Left ventricle myocardium superior (tissue), 1 donor: ENCODE results near the gene UPF1. TPM values are rescaled to one million over a fixed set of nuclear protein-coding genes. Genes with fewer than 3 reads are reported as not detected.
"Not testable (repeated sequence)": the region's sequence is repeated elsewhere in the genome, so short reads cannot be mapped to it uniquely, and the experiment has no call there.

Source experiments
- ATAC-seq: fragments of 200-7000 bp; cut with Tn5 transposase; one replicate; pipeline ENCODE4 v1.9.1; 2020; ENCODE audit warnings: mild to moderate bottlenecking, moderate library complexity
- DNase-seq: peaks from one replicate; pipeline ENCODE4 v3.0.0-alpha.2; 2020
- intact Hi-C: fragments of 100-400 bp; cut with micrococcal nuclease; formaldehyde crosslinking; loops from one replicate; pipeline ENCODE4 v1.11.0; 2022
- total RNA-seq: library from RNA; stranded (reverse); fragmentation: NEBNext Ultra II Directional; extraction: Animal tissue kit (Norgen Biotek cat#: 25700); gene quantifications from one replicate; pipeline ENCODE4 v1.2.1, GENCODE V29; 2021
- donor health status: DM: no; HTN: yes; CAD: no; lungs with severe emphysema.

The UPF1 gene
- total RNA-seq, 1 donor from 2014 or later = 37.3 TPM

DNA sequence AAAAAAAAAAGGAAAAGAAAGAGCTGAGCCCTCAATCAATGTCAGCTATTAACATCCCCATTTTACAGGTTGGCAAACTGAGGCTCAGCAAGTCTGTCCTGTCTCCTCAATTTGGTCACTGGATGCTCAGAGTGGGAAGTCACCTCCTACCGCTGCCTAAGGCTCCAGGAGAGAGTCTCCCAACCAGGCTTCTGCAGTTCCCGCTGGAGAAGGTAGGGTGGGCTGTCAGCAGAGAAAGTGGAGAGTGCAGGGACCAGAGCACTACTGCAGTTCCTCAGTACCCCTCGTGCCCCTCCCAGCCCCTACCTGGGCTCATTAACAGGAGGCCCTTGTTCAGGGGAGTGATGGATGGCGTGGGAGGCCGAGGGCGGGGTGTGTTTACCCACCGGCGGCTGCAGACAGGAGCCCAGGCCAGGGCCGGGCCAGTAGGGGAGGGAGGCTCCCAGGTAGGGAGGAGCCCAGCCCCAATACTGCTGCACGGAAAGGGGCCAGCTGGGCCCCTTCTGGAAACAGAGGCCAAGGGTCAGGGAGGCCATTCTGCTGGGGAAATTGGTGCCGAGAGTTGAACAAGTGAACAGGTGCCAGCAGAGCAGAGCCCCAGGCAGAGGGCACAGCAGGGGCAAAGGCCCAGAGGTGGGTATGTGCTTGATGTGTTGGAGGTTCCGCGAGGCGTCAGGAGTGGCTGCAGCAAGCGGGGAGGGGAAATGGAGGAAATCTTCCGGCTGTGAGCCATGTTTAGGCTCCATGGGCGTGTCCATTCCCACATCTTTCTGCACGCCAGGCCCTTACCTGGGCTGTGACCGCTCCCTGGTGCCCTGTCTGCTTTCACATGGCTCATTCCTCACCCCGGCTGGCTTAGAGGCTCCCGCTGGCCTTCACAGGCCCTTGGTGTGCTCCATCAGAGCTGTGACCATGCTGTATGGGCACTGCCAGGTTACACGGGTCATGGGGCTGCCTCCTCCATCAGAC is 33.1 kb upstream of the UPF1 start:
- DNase-seq = no peak
- no peak for ATAC-seq
- intact Hi-C loops = no loop called here

DNA sequence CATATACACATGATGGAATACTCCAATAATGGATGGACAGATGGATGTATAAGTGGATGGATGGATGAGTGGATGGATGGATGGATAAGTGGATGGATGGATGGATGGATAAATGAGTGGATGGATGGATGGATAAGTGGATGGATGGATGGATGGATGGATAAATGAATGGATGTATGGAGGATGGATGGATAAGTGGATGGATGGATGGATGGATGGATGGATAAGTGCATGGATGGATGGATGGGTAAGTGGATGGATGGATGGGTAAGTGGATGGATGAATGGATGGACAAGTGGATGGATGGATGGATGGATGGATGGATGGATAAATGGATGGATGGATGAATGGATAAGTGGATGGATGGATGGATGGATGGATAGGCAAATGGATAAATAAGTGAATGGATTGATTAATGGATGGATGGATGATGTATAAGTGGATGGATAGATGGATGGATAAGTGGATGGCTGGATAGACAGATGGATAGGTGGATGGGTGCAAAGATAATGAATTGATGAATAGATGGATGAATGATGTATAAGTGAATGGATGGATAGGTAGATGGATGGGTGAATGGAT is 32.3 kb upstream of the UPF1 start:
- no peak for DNase-seq
- intact Hi-C loops = no loop called here
- ATAC-seq = no peak

DNA sequence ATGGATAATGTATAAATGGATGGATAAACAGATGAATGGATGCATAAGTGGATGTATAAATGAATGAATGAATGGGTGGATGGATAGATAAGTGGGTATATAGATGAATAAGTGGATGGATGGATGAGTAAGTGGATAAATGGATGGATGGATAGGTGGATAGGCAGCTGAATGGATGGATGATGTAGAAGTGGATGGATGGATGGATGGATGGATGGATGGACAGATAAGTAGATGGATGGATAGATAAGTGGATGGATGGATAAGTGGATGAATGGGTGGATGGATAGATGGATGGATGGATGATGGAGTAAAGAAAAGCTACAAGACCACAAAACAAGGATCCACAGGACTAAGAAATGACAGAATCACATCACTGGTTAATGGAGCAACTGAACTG is 31.7 kb upstream of the UPF1 start:
- intact Hi-C loops = no loop called here
- ATAC-seq (no peak), DNase-seq (no peak)

DNA sequence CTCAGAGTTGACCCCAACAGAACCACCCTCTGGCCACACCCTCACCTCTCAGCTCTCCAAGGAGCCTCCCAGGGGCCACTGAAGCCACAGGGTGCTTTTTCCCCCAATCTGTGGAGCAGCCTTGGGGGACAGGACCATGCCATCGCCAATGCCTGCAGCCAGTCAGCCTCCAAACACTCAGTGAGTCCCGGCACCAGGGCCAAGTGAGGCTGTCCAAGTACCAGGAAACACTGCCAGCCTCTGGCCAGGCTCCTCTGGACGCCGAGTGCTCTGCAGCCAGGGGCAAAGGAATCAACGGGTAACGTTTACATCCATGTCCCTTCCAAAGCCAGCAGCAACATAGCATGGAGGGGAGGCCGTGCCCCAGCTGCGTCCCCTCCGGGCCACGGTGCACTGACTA is 31.1 kb upstream of the UPF1 start:
- DNase-seq (no peak), ATAC-seq (no peak)
- intact Hi-C loops = no loop called here

DNA sequence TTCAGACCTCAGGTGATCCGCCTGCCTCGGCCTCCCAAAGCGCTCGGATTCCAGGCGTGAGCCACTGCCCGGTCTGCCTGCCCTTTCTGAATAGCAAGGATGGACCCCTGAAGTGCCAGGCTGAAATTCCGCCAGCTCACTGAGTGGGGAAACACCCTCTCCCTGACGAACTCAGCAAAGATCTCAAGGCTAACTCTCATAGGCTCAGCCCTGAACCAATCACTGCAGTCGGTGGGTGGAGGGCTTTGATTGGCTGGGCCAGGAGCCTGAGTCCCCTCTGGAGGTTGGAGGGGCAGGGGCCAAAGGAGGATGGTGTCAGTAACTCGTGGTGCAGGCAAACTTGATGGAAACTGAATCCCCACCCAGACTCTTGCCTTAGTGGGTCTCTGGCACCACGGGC is 29.4 kb upstream of the UPF1 start:
- no peak for ATAC-seq
- DNase-seq = no peak
- intact Hi-C loops = no loop called here

DNA sequence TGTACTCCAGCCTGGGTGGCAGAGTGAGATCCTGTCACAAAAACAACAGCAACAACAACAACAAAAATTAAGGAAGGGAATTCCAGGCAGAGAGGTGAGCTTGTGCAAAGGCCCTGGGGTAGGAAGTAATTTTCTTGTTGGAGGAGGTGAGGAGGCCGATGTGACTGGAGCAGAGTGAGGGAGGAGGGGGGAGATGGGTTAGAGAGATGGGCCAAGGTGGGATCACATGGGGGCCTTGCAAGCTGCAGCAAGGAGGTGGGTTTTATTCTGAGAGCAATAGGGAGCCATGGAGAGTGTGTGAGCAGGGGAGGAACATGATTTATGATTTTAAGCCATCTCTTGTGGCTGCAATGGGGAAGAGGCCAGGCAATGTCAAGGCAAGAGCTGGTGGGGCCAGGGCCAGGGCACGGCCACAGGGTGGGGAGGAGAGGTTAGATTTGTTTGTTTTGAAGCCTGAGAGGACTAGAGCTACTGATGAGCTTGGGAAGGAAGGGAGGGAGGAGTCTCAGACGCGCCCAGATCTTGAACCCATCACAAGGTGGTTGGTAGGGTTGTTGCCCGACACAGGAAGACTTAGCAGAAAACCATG is 28.1 kb upstream of the UPF1 start:
- intact Hi-C loops = no loop called here
- DNase-seq (no peak), ATAC-seq (no peak)

DNA sequence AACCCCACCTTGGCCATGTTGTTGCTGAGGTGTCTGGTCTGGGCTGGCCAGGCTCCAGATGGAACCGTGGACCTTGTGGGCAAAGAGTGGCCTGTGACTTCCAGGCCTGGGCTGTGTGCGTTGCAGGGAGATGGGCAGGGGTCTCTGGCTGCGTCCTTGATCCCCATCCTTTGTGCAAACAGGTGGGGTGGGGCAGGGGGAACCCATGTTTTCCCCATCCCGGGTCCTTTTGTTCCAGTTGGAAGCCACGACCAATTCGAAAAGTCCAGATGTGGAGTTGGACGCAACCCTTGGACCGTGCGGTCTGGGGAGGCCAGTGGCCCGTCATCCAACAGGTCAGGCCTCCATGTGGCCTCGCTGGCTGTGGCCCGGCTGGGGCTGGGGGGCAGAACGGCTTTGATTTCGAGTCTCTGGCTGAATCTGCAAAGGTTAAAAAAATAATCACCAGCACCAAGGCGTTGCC is 27.6 kb upstream of the UPF1 start:
- intact Hi-C loops = no loop called here
- ATAC-seq (no peak), DNase-seq (no peak)

DNA sequence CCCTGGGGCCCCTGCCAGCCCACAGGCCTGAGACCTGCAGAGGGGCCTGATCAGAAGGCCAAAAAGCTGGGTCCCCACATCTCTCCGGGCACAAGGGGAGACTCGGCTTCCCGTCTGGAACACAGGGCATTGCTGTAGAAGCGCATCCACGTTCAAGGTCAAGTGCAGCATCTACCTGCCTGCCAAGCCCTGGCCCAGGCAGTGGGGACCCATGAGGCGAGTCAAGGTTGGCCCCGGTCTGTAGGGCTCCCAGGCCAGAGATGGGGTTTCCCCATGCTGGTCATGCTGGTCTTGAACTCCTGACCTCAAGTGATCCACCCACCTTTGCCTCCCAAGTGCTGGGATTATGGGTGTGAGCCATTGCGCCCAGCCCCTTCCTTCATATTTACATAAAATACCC is 27.1 kb upstream of the UPF1 start:
- ATAC-seq (no peak), DNase-seq (no peak)
- intact Hi-C loops = no loop called here

DNA sequence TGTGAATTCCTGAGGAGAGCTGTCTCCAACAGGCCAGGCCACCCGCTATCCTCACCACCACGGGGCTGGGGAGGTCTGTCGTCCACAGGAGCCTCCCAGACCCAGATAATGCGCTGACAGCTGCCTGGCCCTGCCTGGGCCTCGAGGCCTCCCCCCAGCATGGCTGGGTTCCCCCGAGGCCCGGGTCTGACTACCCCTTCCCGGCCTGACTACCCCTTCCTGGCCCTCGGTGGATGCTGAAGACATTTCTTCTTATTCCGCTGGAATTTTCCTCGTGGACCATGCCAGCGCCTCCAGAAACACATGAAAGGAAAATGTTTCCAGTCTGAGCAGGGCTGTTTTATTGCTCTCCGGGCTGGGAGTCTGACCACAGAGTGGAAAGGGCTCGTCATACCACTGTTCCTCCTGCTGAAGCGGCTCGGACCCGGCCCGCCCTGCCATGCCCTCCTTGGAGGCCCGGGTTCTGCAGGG is 23.9 kb upstream of the UPF1 start:
- DNase-seq = peak; percentile 63
- intact Hi-C loops = no loop called here
- ATAC-seq = peak; percentile 61

DNA sequence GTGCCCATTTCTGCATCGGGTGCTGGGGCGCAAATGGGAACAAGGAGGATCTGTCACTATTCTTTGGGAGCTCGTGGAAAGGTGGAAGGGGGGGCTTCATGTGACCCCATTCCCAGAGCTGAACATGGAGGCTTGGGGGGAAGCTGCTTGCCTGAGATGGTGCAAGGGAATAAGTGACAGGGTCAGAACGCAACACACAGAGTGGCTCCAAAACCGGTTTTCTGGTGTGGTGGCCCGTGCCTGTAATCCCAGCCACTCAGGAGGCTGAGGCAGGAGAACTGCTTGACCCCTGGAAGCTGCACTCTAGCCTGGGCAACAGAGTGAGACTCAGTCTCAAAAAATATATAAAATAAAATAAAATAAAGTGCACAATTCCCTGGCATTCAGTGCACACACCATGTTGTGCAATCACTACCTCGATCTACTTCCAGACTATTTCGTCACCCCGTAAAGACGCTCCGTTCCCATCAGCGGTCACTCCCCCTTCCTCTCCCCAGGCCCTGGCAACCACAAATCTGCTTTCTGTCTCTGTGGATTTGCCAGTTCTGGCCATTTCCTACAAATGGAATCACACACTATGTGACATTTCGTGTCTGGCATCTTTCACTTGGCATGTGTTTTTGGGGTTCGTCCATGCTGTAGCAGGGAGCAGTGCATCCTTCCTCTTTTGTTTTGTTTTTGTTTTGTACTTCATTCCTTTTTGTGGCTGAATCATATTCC is 22.4 kb upstream of the UPF1 start:
- peak; percentile 62 for DNase-seq
- intact Hi-C loops = no loop called here
- ATAC-seq = peak; percentile 87

DNA sequence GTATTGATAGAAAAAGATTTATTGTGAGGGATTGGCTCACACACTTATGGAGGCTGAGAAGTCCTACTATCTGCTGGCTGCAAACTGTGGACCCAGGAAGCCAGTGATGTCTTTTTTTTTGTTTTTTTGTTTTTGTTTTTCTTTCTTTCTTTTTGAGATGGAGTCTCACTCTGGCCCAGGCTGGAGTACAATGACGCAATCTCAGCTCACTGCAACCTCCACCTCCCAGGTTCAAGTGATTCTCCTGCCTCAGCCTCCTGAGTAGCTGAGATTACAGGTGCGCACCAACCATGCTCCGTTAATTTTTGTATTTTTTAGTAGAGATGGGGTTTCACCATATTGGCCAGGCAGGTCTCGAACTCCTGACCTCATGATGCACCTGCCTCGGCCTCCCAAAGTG is 20.1 kb upstream of the UPF1 start:
- intact Hi-C loops, ATAC-seq, DNase-seq: not testable (repeated sequence)

DNA sequence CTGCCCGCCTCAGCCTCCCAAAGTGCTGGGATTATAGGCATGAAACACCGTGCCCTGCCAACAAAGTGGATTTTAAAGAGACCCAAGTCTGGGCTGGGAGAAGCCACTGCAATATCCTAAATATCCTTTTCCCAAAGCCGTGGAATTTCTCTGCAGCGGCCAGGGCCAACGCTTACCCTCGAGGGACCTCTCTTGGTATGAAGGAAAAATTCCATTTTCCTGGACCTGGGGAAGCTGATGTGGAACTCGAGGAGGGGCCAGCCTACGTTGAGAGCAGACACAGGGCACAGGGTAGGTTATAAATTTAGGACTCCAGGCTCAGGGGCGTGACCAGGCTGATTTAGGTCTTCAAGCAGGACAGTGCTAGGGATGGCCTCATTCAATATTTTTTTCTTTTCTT is 17.7 kb upstream of the UPF1 start:
- intact Hi-C loops = no loop called here
- peak; percentile 44 for DNase-seq
- ATAC-seq = peak; percentile 44

DNA sequence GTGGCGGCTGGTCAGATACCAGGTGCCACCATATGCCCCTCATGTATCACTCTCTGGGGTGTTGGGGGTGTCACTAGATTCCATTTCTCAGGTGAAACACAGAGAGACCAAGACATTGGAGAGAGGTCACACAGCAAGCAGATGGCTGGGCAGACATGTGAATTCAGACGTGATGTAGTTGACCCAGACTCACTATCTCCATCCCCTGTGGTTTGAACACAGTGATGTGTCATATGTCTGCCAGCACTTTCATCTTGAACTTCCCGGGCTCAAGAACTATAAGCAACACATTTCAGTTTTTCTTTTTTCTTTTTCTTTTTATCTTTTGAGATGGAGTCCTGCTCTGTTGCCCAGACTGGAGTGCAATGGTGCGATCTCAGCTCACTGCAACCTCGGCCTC is 16.1 kb upstream of the UPF1 start:
- no peak for DNase-seq

DNA sequence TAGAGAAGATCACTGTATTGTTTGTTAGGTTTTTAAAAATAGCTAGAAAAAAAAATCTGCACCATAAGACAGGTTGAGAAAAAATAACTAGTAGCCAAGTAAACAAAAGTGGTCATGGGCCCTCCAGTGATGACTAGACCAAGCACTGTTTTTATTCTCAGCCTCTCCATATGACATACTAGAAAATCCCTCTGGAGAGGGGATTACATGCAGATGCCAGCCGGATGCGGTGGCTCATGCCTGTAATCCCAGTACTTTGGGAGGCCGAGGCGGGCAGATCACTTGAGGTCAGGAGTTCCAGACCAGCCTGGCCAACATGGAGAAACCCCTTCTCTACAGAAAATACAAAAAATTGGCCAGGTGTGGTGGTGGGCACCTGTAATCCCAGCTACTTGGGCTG is 15.1 kb upstream of the UPF1 start:
- ATAC-seq, DNase-seq, intact Hi-C loops: not testable (repeated sequence)

More for the DNA sequence above, 16.1 kb upstream of the UPF1 start:
- intact Hi-C loops = no loop called here
- ATAC-seq = no peak

DNA sequence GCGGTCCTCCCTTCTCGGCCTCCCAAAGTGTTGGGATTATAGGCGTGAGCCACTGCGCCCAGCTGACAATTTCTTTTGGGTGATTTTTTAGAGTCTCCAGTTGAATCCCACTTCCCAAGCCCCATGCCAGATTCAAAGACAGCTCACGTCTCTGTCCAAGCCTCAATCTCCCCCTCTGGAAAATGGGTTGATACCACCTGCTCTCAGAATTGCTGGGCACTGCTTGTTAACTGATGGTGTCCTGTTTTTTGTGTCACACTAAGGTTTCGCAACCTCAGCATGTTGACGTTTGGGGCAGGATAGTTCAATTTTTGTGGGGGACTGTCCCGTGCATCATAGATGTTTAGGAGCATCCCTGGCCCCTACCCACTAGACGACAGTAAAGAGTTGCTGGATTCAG is 14.2 kb upstream of the UPF1 start:
- DNase-seq (no peak), ATAC-seq (no peak)
- intact Hi-C loops = no loop called here

DNA sequence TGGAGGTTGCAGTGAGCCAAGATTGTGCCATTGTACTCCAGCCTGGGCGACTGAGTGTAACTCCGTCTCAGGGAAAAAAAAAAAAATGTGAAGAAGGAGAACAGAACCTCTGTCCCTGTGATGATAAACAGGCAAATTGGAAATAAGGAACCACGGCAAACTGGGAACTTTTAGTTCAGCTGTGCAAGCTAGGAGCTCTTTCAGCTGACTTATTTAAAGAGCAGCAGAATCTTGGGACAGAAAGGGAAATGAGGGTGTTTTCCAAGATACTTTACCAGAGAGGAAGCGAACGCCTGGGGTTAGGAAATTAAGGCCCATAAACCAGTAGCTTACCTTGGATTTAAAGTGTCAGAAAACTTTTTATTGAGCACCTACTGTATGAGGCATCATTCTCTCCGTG is 3.0 kb upstream of the UPF1 start:
- DNase-seq (no peak), ATAC-seq (no peak)
- intact Hi-C loops = no loop called here

DNA sequence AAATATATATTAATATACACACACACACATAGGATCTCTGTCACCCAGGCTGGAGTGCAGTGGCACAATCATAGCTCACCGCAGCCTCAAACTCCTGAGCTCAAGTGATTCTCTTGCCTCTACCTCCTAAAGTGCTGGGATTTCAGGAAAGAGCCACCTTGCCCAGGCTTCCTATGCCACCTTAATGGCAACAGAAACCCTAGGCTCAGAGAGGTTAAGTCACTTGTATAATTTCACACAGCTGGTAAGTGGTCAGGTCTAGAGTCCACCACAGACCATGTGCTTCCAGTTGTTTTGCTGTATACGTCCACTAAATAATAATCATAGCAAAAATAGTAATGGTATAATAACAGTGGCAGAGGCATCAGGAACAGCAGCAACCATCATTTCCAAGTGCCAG is 1.3 kb upstream of the UPF1 start:
- ATAC-seq = no peak
- intact Hi-C loops = no loop called here

DNA sequence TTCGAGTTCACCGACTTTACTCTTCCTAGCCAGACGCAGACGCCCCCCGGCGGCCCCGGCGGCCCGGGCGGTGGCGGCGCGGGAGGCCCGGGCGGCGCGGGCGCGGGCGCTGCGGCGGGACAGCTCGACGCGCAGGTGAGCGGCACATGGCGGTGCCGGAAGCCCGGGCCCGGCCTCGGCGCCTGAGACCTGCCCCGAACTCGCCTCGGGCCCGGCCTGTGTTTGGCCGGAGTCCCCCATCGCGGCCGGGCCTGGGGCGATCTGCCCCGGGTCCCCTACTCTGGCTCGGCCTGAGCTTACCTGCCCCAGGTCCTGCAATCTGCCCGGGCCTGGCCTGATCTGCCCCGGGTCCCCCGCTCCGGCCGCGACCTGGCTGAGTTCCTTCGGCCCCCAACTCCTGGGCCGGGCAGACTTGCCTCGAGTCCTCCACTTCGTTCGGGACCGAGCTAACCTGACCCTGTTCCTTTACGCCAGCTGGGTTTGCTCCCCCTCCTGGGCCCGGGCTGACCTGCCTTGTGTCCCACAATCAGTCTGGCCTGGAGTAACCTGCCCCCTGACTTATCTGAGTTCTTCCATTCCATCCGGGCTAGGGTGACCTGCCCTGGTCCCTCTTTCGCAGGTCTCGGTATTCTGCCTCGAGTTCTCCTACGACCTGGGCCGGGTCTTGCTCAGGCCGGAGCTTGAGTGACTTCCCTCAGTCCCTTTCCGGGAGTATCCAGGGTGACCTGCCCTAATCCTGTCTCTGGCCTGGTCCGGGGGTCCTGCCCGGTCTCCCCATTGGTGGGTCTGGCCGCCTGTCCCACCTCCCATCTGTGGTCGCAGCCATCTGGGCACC is 764 bp downstream of the UPF1 start:
- intact Hi-C loops = no loop called here
- ATAC-seq = peak; percentile 22
- peak; percentile 45 for DNase-seq

More for the DNA sequence above, 1.3 kb upstream of the UPF1 start:
- no peak for DNase-seq

DNA sequence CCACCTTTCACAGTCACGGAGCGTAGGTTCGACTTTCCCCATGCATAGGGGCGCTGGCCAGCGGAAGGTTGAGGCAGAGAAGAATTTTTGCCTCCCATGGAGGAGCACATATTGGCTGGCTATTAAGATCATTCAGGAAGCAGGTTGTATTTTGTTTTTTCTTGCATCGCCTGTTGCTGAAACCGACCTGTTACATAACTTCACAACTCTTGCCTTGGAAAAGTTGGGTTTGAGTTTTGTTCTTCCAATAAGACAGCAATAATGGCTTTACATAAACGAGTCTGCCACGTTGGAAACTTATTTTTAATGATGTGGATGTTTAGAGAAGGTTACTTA is 1.4 kb downstream of the UPF1 start:
- intact Hi-C loops = no loop called here
- ATAC-seq = no peak
- DNase-seq = no peak
